ENCODE data around the gene RNASEH1. TPM values are rescaled to one million over a fixed set of nuclear protein-coding genes. Genes with fewer than 3 reads are reported as not detected.

The RNASEH1 gene, protein sequence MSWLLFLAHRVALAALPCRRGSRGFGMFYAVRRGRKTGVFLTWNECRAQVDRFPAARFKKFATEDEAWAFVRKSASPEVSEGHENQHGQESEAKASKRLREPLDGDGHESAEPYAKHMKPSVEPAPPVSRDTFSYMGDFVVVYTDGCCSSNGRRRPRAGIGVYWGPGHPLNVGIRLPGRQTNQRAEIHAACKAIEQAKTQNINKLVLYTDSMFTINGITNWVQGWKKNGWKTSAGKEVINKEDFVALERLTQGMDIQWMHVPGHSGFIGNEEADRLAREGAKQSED
- total RNA-seq (10 to 100 TPM; 18.3 to 23.6 (median 20.0) TPM), polyA plus RNA-seq (10 to 100 TPM; 12.8 to 31.4 TPM)
- long read RNA-seq, donor 1, transcript RNASEH1-201 (8 exons, 1,887 nt), result major isoform, 48 of 65 reads
- long read RNA-seq, donor 1, partial matches to known transcripts, result 5 of 65 reads
- long read RNA-seq, donor 1, other reads (novel, unspliced or antisense), result 12 of 65 reads
- long read RNA-seq, donor 2, transcript RNASEH1-201 (8 exons, 1,887 nt), result major isoform, 245 of 277 reads
- long read RNA-seq, donor 2, partial matches to known transcripts, result 7 of 277 reads
- long read RNA-seq, donor 2, other reads (novel, unspliced or antisense), result 23 of 277 reads
- long read RNA-seq, donor 3, transcript RNASEH1-201 (8 exons, 1,887 nt), result major isoform, 51 of 62 reads
- long read RNA-seq, donor 3, partial matches to known transcripts, result 0 of 62 reads
- long read RNA-seq, donor 3, other reads (novel, unspliced or antisense), result 11 of 62 reads

DNA sequence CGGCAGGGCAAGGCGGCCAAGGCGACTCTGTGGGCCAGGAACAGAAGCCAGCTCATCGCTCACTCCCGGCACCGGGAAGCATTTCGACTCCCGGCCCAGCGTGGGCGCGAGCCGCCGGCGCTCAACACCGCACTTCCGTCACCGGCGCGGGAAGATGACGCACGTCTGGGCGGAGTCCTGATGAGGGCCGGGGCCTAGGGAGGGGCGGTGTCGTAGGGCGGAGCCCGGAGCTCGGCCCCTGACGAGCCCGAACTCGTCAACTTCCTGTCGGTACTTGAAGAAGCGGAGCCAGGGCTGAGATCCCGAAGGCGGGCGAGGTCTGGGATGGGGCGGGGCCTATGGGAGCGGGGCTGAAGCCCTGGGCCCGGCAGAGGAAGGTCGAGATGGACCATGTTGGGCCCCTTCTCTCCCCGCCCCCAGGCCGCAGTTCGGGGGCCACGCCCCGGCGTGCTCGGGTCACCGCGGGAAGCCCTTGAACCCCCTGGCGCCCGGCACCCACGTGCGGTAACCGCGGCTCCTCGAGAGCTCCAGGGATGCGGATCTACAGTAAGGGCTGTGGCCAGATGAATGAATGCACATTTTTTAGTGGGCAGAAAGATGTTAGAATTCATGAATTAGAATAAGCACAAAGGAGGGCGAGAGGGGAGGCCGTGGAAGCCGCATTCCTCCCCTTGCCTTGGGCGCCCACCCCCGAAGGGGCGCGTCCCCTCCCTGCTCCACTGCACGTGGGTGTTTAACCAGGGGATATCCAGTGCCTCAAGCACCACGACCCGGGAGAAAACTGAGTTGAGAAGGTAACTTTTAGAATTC lies at the start of gene RNASEH1:
RNASEH1 (minus strand) TSS at position 129 of the 810 bp plus-strand sequence; CDS start at position 56, 73 bp downstream.
- DNase-seq (peak; percentile 98 to 99 (median 99)), ATAC-seq (peak; percentile 99 to 100 (median 100))
- H3K27ac ChIP-seq, result peak within 1 kb of the TSS; percentile 81 to 97 (median 90)
- peaks cover 0 to 46% (median 33%) of the 10 kb centered on the region in 9 donors for H3K36me3 ChIP-seq
- no peaks in the 10 kb centered on the region for H3K27me3 ChIP-seq
- H3K4me1 ChIP-seq, result peaks cover 0 to 20% (median 14%) of the 10 kb centered on the region in 12 donors
- peak within 1 kb of the TSS; percentile 76 to 100 (median 98) for H3K4me3 ChIP-seq
- intact Hi-C loops (cut with DNase I), result loop anchor here in 7 of 10 donors (1.0 to 10.0 kb wide), 6 partner anchors 16 to 184 kb away; partner anchors contain the start of genes RPS7 (in 6 of the 7), EIPR1 (in 3 of the 7), TRAPPC12 (in 3 of the 7) and ADI1 (in 1 of the 7)
- 0 to 1% (median 1%) methylated on average over 38 to 67 of the region's 67 CpGs for WGBS, 4 donors
- TF ChIP-seq POLR2A (IDR thresholded peaks at IDR 0.05), result peak in 1 of 2 donors; percentile 86
- TF ChIP-seq, protein P1, sequence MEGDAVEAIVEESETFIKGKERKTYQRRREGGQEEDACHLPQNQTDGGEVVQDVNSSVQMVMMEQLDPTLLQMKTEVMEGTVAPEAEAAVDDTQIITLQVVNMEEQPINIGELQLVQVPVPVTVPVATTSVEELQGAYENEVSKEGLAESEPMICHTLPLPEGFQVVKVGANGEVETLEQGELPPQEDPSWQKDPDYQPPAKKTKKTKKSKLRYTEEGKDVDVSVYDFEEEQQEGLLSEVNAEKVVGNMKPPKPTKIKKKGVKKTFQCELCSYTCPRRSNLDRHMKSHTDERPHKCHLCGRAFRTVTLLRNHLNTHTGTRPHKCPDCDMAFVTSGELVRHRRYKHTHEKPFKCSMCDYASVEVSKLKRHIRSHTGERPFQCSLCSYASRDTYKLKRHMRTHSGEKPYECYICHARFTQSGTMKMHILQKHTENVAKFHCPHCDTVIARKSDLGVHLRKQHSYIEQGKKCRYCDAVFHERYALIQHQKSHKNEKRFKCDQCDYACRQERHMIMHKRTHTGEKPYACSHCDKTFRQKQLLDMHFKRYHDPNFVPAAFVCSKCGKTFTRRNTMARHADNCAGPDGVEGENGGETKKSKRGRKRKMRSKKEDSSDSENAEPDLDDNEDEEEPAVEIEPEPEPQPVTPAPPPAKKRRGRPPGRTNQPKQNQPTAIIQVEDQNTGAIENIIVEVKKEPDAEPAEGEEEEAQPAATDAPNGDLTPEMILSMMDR (IDR thresholded peaks at IDR 0.05), result peak in 2 of 12 donors; percentile 11 to 14
- no peaks in the 10 kb centered on the region for H3K9me3 ChIP-seq

DNA sequence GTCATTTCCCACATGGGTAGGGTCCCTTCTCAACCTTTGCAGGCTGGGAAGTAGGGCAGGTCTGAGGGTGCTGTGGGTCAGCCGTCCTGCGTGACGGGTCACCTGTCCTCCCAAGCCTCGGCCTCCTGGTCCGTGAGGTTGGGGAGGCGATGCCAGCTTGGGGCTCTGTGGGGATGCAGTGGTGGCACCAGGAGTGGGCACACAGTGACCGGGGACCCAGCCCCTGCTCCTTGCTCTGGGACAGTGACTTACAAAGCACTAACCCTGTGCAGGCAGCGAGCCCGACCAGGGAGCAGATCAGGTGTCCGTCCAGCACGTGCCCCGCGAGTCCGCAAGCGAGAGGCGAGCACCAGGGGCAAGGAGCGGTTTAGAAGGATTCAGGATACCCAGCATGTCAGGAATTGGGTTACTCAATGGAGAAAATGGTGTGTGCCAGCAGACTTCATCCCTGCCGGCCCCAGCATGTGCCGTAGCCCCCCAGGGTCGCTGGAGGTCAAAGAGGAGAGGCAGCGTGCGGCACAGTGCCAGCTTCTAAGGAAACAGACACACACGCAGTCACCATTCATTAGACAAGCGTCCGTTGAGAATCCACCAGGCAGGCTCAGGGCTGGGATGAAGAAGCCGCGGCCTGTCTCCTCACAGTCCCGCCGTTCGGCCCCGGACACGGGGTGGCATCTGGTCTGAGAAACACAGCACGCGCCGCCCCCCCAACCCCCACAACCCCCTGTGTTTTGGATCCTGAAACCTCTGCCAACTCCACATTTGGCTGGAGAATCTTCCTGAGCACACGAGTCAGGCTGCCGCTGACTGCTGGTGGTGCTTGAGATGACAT lies 48.5 kb upstream of the RNASEH1 start:
- WGBS, 4 donors, result 81 to 94% (median 88%) methylated on average over 31 to 37 of the region's 37 CpGs
- Histone ChIP-seq H3K9me3 (no peaks in the 10 kb centered on the region), H3K4me3 (no peak overlapping the region), H3K27me3 (no peaks in the 10 kb centered on the region), H3K27ac (no peak overlapping the region), H3K36me3 (no peaks in the 10 kb centered on the region), H3K4me1 (no peaks in the 10 kb centered on the region)
- intact Hi-C loops (cut with DNase I), result no loop called here
- DNase-seq (no peak), ATAC-seq (no peak)
- TF ChIP-seq POLR2A (IDR thresholded peaks at IDR 0.05), result no peak
- TF ChIP-seq, protein P1 (IDR thresholded peaks at IDR 0.05), result no peak

DNA sequence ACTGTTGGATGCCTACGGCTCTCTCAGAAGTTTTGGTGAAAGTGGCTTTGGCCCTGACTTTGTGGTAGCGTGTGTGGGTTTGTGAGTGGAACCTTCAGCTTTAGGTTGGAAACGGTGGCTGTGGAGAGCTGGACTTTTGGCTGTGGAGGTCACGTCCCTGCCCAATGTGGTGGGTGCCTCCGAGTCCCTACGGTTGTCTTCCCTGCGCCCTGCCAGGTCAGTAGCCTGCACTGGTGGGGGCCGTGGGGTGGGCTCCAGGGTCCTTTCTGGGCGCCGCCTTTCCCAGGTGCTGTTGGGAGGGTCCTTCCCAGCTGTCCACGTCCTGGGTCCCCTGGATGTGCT lies 47.9 kb upstream of the RNASEH1 start:
- no peaks in the 10 kb centered on the region for H3K9me3 ChIP-seq
- TF ChIP-seq, protein P1 (IDR thresholded peaks at IDR 0.05), result no peak
- ATAC-seq (no peak), DNase-seq (no peak)
- H3K27ac ChIP-seq, result peak overlapping the region in 1 of 12 donors; percentile 9
- 87 to 95% (median 92%) methylated on average over 6 to 11 of the region's 11 CpGs for WGBS, 4 donors
- intact Hi-C loops (cut with DNase I), result no loop called here
- H3K4me3 ChIP-seq, result no peak overlapping the region
- H3K27me3 ChIP-seq, result no peaks in the 10 kb centered on the region
- H3K4me1 ChIP-seq, result no peaks in the 10 kb centered on the region
- no peaks in the 10 kb centered on the region for H3K36me3 ChIP-seq
